IPS-18c (cell line): ENCODE data around the gene FXN.

Source experiments
- H3K4me3 ChIP-seq: 2 replicates; pipeline ENCODE4 v1.7.0; 2013; ENCODE audit warnings: low read depth, mild to moderate bottlenecking, low read length, moderate library complexity; ENCODE audit not compliant: insufficient read depth
- H3K9me3 ChIP-seq: one replicate; pipeline ENCODE4 v1.6.1; 2013; ENCODE audit warnings: mild to moderate bottlenecking, low read length, moderate library complexity; ENCODE audit not compliant: control insufficient read depth, insufficient read depth

FXN gene

GRCh38 chr9:69141851-69142250 is 106.3 kb downstream of the FXN start:
- H3K9me3 ChIP-seq: no peaks in the 10 kb centered on the region

GRCh38 chr9:69143291-69143690 is 107.7 kb downstream of the FXN start:
- no peaks in the 10 kb centered on the region for H3K9me3 ChIP-seq
- H3K4me3 ChIP-seq: no peak overlapping the region

More at GRCh38 chr9:69141851-69142250, 106.3 kb downstream of the FXN start:
- no peak overlapping the region for H3K4me3 ChIP-seq

GRCh38 chr9:69145144-69145715 is 109.7 kb downstream of the FXN start:
- H3K4me3 ChIP-seq: no peak overlapping the region

GRCh38 chr9:69147041-69147834 is 111.7 kb downstream of the FXN start:
- no peak overlapping the region for H3K4me3 ChIP-seq
- no peaks in the 10 kb centered on the region for H3K9me3 ChIP-seq

More at GRCh38 chr9:69145144-69145715, 109.7 kb downstream of the FXN start:
- no peaks in the 10 kb centered on the region for H3K9me3 ChIP-seq

GRCh38 chr9:69149321-69149807 is 113.8 kb downstream of the FXN start:
- Histone ChIP-seq H3K9me3 (no peaks in the 10 kb centered on the region), H3K4me3 (no peak overlapping the region)
